HCT116 (cell line): ENCODE measurements around the gene LMBR1. TPM values are rescaled to one million over a fixed set of nuclear protein-coding genes. Genes with fewer than 3 reads are reported as not detected.

Experiments used
- ATAC-seq: fragments of 200-7000 bp; cut with Tn5 transposase; 2 replicates; pipeline ENCODE4 v1.9.1; 2020; ENCODE audit warnings: mild to moderate bottlenecking, moderate library complexity
- BruUV-seq: library from RNA; stranded (reverse); fragments of 400-500 nt; replicated peaks from 2 replicates; lab custom pipeline; 2021; lab: Mats Ljungman, UMichigan
- CTCF ChIA-PET: fragments of 300-600 bp; sonication (Branson Sonifier 250); formaldehyde crosslinking; loops from one replicate; lab custom pipeline; 2021; ENCODE audit warnings: antibody characterized with exemption; lab: Charles Lee
- POLR2A ChIA-PET: fragments of 300-600, 350-600 bp; sonication (Branson Sonifier 250); formaldehyde crosslinking; loops from one replicate; lab custom pipeline; 2021; ENCODE audit warnings: antibody characterized with exemption; lab: Charles Lee
- RAD21 ChIA-PET, 2 experiments: fragments of 300-600 bp; sonication (Branson Sonifier 250); formaldehyde crosslinking; loops; one replicate each; lab custom pipeline; 2023; ENCODE audit warnings: low total read pairs in 2 of 2; ENCODE audit not compliant: uncharacterized antibody in 2 of 2, unreplicated experiment in 2 of 2, low non-redundant PET in 1 of 2; lab: Charles Lee
- DNase-seq: peaks from one replicate; pipeline ENCODE4 v3.0.0-alpha.2; 2010; ENCODE audit warnings: low read depth, low spot score
- H2AFZ ChIP-seq: fragments of 200-600 bp; shearing (Covaris generic), sonication (generic); 2 replicates; pipeline ENCODE4 v1.6.1; 2017; ENCODE audit warnings: low read depth, mixed run types, mixed read lengths, antibody characterized with exemption, low read length; ENCODE audit not compliant: poor library complexity, severe bottlenecking
- H3K27ac ChIP-seq: 2 replicates; pipeline ENCODE4 v1.5.1; 2012; ENCODE audit warnings: low read depth, low read length
- H3K27me3 ChIP-seq: fragments of 200-600 bp; sonication (generic); 2 replicates; pipeline ENCODE4 v1.6.1; 2016; ENCODE audit warnings: mixed run types, low read length, mixed read lengths; ENCODE audit not compliant: insufficient read depth
- H3K36me3 ChIP-seq, 2 experiments: fragments of 200-500 bp in 1 of 2; fragments of 200-600 bp in 1 of 2; sonication (Bioruptor generic) in 1 of 2; sonication (generic) in 1 of 2; 2 replicates each; pipeline versions ENCODE4 v1.5.1 to v1.6.1; 2014 to 2016; ENCODE audit warnings: low read length in 2 of 2, inconsistent platforms in 1 of 2, mixed read lengths in 1 of 2, mixed run types in 1 of 2; ENCODE audit not compliant: insufficient read depth in 2 of 2, control insufficient read depth in 1 of 2
- H3K4me1 ChIP-seq, 2 experiments: fragments of 200-600 bp in 1 of 2; sonication (generic) in 1 of 2; 2 replicates each; pipeline versions ENCODE4 v1.5.1 to v1.6.1; 2012 to 2017; ENCODE audit warnings: low read length in 2 of 2, inconsistent platforms in 1 of 2, mild to moderate bottlenecking in 1 of 2, mixed read lengths in 1 of 2, mixed run types in 1 of 2, moderate library complexity in 1 of 2; ENCODE audit not compliant: insufficient read depth in 2 of 2, control insufficient read depth in 1 of 2
- H3K4me2 ChIP-seq: fragments of 200-600 bp; sonication (generic); 2 replicates; pipeline ENCODE4 v1.6.1; 2017; ENCODE audit warnings: mixed run types, low read length, mixed read lengths
- H3K4me3 ChIP-seq, 2 experiments: fragments of 200-600 bp in 1 of 2; sonication (generic) in 1 of 2; replicated peaks in 1 of 2; 2 replicates each; pipeline ENCODE4 v1.5.1; 2011 to 2016; ENCODE audit warnings: low read length in 2 of 2, control low read depth in 1 of 2, low read depth in 1 of 2, mild to moderate bottlenecking in 1 of 2, mixed read lengths in 1 of 2, mixed run types in 1 of 2
- H3K79me2 ChIP-seq: fragments of 200-600 bp; sonication (generic); 2 replicates; pipeline ENCODE4 v1.6.1; 2017; ENCODE audit warnings: mild to moderate bottlenecking, mixed run types, low read length, moderate library complexity, mixed read lengths; ENCODE audit not compliant: insufficient read depth
- H3K9ac ChIP-seq: fragments of 200-600 bp; sonication (generic); 2 replicates; pipeline ENCODE4 v1.6.1; 2016; ENCODE audit warnings: low read length, mixed read lengths
- H3K9me2 ChIP-seq: fragments of 200-600 bp; sonication (generic), shearing (Covaris generic); 2 replicates; pipeline ENCODE4 v1.6.1; 2017; ENCODE audit warnings: mixed run types, mild to moderate bottlenecking, moderate library complexity; ENCODE audit not compliant: insufficient read depth
- H3K9me3 ChIP-seq, 2 experiments: fragments of 200-500 bp in 1 of 2; fragments of 200-600 bp in 1 of 2; sonication (Bioruptor generic) in 1 of 2; sonication (generic) in 1 of 2; 2 replicates each; pipeline ENCODE4 v1.6.1; 2014 to 2017; ENCODE audit warnings: low read length in 2 of 2, mixed read lengths in 2 of 2, inconsistent platforms in 1 of 2, low read depth in 1 of 2, mild to moderate bottlenecking in 1 of 2, mixed run types in 1 of 2, moderate library complexity in 1 of 2; ENCODE audit not compliant: control insufficient read depth in 1 of 2, insufficient read depth in 1 of 2
- H4K20me1 ChIP-seq: fragments of 200-600 bp; sonication (generic), shearing (Covaris generic); 2 replicates; pipeline ENCODE4 v1.6.1; 2017; ENCODE audit warnings: mixed run types, mild to moderate bottlenecking, moderate library complexity; ENCODE audit not compliant: insufficient read depth
- CEBPB ChIP-seq: IDR thresholded peaks from 2 replicates; pipeline ENCODE4 v1.6.1; 2012; ENCODE audit warnings: low read depth
- EGR1 ChIP-seq: IDR thresholded peaks from 2 replicates; pipeline ENCODE4 v1.6.1; 2012; ENCODE audit warnings: low read depth
- ELF1 ChIP-seq: IDR thresholded peaks from 2 replicates; pipeline ENCODE4 v1.6.1; 2012; ENCODE audit warnings: low read depth, borderline replicate concordance
- EZH2 ChIP-seq: fragments of 200-600 bp; sonication (generic); IDR thresholded peaks from 2 replicates; pipeline ENCODE4 v1.6.1; 2017; ENCODE audit warnings: antibody characterized with exemption, mixed run types
- EZH2phosphoT487 ChIP-seq: fragments of 200-600 bp; IDR thresholded peaks from 2 replicates; pipeline ENCODE4 v1.6.1; 2018; ENCODE audit warnings: antibody characterized with exemption, borderline replicate concordance
- FOSL1 ChIP-seq: IDR thresholded peaks from 2 replicates; pipeline ENCODE4 v1.6.1; 2012; ENCODE audit warnings: low read depth
- JUND ChIP-seq: IDR thresholded peaks from 2 replicates; pipeline ENCODE4 v1.6.1; 2012
- POLR2A ChIP-seq: IDR thresholded peaks from 2 replicates; pipeline ENCODE4 v1.7.0; 2011; ENCODE audit warnings: borderline replicate concordance; ENCODE audit not compliant: insufficient read depth, insufficient read length; ENCODE audit errors: extremely low read depth
- POLR2AphosphoS5 ChIP-seq: IDR thresholded peaks from 2 replicates; pipeline ENCODE4 v1.6.1; 2011; ENCODE audit warnings: mild to moderate bottlenecking, low read depth, low read length, moderate library complexity
- RAD21 ChIP-seq: IDR thresholded peaks from 2 replicates; pipeline ENCODE4 v1.6.1; 2012; ENCODE audit warnings: low read depth, mild to moderate bottlenecking
- SIN3A ChIP-seq: IDR thresholded peaks from 2 replicates; pipeline ENCODE4 v1.6.1; 2012; ENCODE audit warnings: low read depth
- SP1 ChIP-seq: IDR thresholded peaks from 2 replicates; pipeline ENCODE4 v1.6.1; 2012; ENCODE audit warnings: low read depth
- SRF ChIP-seq: IDR thresholded peaks from 2 replicates; pipeline ENCODE4 v1.6.1; 2012; ENCODE audit warnings: low read depth
- TCF7L2 ChIP-seq: IDR thresholded peaks from 2 replicates; pipeline ENCODE4 v1.7.0; 2011; ENCODE audit warnings: borderline replicate concordance, inconsistent platforms; ENCODE audit not compliant: insufficient read depth, insufficient read length; ENCODE audit errors: extremely low read depth
- YY1 ChIP-seq: IDR thresholded peaks from 2 replicates; pipeline ENCODE4 v1.6.1; 2011; ENCODE audit warnings: low read length, low read depth, moderate library complexity, mild to moderate bottlenecking; ENCODE audit not compliant: insufficient replicate concordance; ENCODE audit errors: extremely low read depth
- ZNF274 ChIP-seq: fragments of 200-500 bp; sonication (Bioruptor generic); IDR thresholded peaks from 2 replicates; pipeline ENCODE4 v1.6.1; 2014; ENCODE audit warnings: mild to moderate bottlenecking, low read depth, low read length, inconsistent platforms
- intact Hi-C: fragments of 100-400 bp; cut with micrococcal nuclease; formaldehyde crosslinking; loops from 2 replicates; pipeline ENCODE4 v1.10.0; 2022
- total RNA-seq: library from RNA; stranded (reverse); gene quantifications from one replicate; pipeline ENCODE4 v1.2.1, GENCODE V29; 2021; ENCODE audit not compliant: unreplicated experiment
- TF ChIP-seq, protein P1 (sequence below): IDR thresholded peaks from 2 replicates; pipeline ENCODE4 v1.6.1; 2012
- TF ChIP-seq, protein P2 (sequence below): IDR thresholded peaks from 2 replicates; pipeline ENCODE4 v1.6.1; 2011; ENCODE audit warnings: mild to moderate bottlenecking, low read length, moderate library complexity; ENCODE audit not compliant: insufficient replicate concordance; ENCODE audit errors: extremely low read depth
- TF ChIP-seq, protein P3 (sequence below): IDR thresholded peaks from 2 replicates; pipeline ENCODE4 v1.6.1; 2012

Gene LMBR1
- total RNA-seq, 1 experiment from 2014 or later: 84.0 TPM

DNA sequence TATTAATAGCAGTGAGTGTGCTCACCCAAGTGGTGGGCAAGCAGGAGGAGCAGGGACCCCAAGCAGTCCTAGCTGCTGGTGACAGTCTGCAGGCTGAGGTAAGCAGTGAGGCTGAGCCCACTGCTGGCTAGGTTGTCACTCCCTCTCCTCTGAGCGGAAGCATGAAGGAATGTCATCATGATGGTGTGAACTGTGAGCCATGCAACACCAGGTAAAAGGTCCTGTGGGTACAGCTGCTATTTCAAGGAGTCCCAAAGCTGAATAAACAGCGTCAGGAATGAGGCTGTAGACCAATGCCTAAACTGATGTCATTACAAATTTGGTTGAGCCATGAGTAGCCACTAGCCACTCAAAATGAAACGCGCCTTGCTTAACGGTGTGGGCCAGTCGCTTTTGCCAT is 126.3 kb downstream of the LMBR1 start:
- H3K4me2 ChIP-seq: no peak overlapping the region
- H3K9ac ChIP-seq: no peak overlapping the region
- H3K79me2 ChIP-seq: peaks cover 20% of the 10 kb centered on the region
- H2AFZ ChIP-seq: no peak overlapping the region
- no peaks in the 10 kb centered on the region for H3K36me3 ChIP-seq
- RAD21 ChIA-PET: no interaction called here
- H3K9me2 ChIP-seq: no peaks in the 10 kb centered on the region
- peaks cover 0 to 12% of the 10 kb centered on the region in 2 experiments; a peak in 1 of 4 replicates for H3K4me1 ChIP-seq
- CTCF ChIA-PET: no interaction called here
- no peak for ATAC-seq
- H4K20me1 ChIP-seq: no peaks in the 10 kb centered on the region; the same call in 1 of the 2 replicates
- POLR2A ChIA-PET: no interaction called here
- TF ChIP-seq CEBPB: no peak
- TF ChIP-seq EZH2phosphoT487: no peak
- H3K27me3 ChIP-seq: no peaks in the 10 kb centered on the region
- no peaks in the 10 kb centered on the region for H3K9me3 ChIP-seq
- no peak overlapping the region for H3K27ac ChIP-seq
- intact Hi-C loops: no loop called here
- H3K4me3 ChIP-seq: no peak overlapping the region
- no TSS peak for BruUV-seq
- DNase-seq: no peak

DNA sequence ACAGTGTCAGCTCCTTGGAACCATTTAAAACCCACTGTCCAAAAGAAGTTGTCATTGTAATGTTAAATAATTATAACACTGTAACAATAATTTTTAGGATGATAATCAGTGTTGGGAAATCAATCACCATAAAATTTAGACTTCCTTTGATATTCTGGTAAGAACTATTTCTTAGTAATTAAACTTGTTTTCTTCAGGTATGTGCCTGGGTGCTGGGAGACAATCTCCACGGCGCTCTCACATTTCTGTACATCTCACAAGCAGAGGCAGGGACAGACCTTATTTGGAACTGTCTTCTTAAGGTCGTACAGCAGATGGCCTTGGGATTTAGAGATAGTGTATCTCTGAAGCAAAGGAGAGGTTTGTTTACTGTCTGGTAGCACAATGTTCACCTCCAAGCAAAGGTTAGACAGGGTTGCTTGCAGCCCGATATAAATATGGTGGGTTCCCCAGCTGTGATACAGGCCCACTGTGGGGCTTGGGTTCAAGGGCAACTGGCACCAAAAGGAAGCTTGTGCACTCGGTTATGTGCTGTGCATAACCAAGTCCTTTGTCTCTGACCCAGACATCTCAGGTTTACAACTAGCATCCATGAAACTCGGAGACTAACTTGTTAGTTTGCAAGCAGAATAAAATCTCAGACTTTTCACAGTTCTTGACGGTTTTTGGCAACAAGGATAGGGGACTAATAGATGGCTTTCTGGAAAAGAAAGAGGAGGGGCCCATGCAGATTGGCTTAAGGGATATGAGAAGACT is 126.9 kb downstream of the LMBR1 start:
- H4K20me1 ChIP-seq: no peaks in the 10 kb centered on the region; the same call in 1 of the 2 replicates
- H3K79me2 ChIP-seq: peaks cover 18% of the 10 kb centered on the region
- no peaks in the 10 kb centered on the region for H3K9me2 ChIP-seq
- no peaks in the 10 kb centered on the region for H3K9me3 ChIP-seq
- no peaks in the 10 kb centered on the region for H3K27me3 ChIP-seq
- RAD21 ChIA-PET: interaction anchor here in 1 of 2 experiments (0.6 kb wide), 1 partner anchor 183 kb away, joined by 3 read pairs; no protein-coding TSS in a partner anchor
- POLR2A ChIA-PET: no interaction called here
- CTCF ChIA-PET: no interaction called here
- peaks cover 0 to 12% of the 10 kb centered on the region in 2 experiments; a peak in 1 of 4 replicates for H3K4me1 ChIP-seq
- no peak overlapping the region for H3K27ac ChIP-seq
- H2AFZ ChIP-seq: no peak overlapping the region
- intact Hi-C loops: loop anchor here (2.0 kb wide), 1 partner anchor 969 kb away; no protein-coding TSS in a partner anchor
- DNase-seq (no peak), ATAC-seq (no peak)
- no peak overlapping the region for H3K4me3 ChIP-seq
- no peak overlapping the region for H3K4me2 ChIP-seq
- no TSS peak for BruUV-seq
- H3K9ac ChIP-seq: no peak overlapping the region
- H3K36me3 ChIP-seq: 0 out of 4 replicates have a peak, but pooled peaks cover 0 to under 1% of the 10 kb centered on the region in 2 experiments
- TF ChIP-seq YY1: no peak
- TF ChIP-seq RAD21: no peak
- TF ChIP-seq EZH2: no peak
- no peak for TF ChIP-seq ZNF274
- TF ChIP-seq EGR1: no peak
- TF ChIP-seq CEBPB: no peak
- TF ChIP-seq POLR2AphosphoS5: no peak
- no peak for TF ChIP-seq JUND
- TF ChIP-seq ELF1: no peak
- TF ChIP-seq TCF7L2: no peak
- TF ChIP-seq FOSL1: no peak
- TF ChIP-seq SRF: no peak
- TF ChIP-seq, protein P1, sequence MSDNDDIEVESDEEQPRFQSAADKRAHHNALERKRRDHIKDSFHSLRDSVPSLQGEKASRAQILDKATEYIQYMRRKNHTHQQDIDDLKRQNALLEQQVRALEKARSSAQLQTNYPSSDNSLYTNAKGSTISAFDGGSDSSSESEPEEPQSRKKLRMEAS: no peak
- TF ChIP-seq SP1: no peak
- TF ChIP-seq, protein P2, sequence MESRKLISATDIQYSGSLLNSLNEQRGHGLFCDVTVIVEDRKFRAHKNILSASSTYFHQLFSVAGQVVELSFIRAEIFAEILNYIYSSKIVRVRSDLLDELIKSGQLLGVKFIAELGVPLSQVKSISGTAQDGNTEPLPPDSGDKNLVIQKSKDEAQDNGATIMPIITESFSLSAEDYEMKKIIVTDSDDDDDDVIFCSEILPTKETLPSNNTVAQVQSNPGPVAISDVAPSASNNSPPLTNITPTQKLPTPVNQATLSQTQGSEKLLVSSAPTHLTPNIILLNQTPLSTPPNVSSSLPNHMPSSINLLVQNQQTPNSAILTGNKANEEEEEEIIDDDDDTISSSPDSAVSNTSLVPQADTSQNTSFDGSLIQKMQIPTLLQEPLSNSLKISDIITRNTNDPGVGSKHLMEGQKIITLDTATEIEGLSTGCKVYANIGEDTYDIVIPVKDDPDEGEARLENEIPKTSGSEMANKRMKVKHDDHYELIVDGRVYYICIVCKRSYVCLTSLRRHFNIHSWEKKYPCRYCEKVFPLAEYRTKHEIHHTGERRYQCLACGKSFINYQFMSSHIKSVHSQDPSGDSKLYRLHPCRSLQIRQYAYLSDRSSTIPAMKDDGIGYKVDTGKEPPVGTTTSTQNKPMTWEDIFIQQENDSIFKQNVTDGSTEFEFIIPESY: no peak
- TF ChIP-seq, protein P3, sequence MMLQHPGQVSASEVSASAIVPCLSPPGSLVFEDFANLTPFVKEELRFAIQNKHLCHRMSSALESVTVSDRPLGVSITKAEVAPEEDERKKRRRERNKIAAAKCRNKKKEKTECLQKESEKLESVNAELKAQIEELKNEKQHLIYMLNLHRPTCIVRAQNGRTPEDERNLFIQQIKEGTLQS: no peak
- no peak for TF ChIP-seq SIN3A
- no peak for TF ChIP-seq EZH2phosphoT487
- TF ChIP-seq POLR2A: no peak
